Measurements from ENCODE around the gene PIP5K1C. TPM values are rescaled to one million over a fixed set of nuclear protein-coding genes. Genes with fewer than 3 reads are reported as not detected.

PIP5K1C gene
- polyA plus RNA-seq, 2 of the 4 experiments (the other 2 are of a cell fraction): 2.6 to 9.3 TPM

DNA sequence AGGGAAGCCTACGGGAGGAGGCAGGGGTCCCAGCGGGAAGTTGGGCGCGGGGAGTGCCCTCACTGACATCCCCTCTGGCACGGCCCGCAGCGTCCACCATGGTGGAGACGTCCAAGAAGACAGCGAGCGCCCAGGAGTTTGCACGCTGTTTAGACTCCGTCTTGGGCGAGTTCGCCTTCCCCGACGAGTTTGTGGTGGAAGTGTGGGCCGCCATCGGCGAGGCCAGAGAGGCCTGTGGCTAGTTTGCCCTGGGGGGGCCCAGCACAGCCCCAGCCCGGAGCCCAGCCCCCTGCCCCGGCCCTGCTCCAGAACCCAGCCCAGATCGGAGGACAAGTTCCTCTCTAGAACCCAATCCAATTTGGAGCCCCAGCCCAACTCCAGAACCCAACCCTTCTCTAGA, 110.3 kb downstream of the PIP5K1C start:
- TF ChIP-seq HOXB5 (CRISPR knock-in tag; IDR thresholded peaks at IDR 0.05) (no peak), ZC3H11A (IDR thresholded peaks at IDR 0.05) (no peak), CEBPB (IDR thresholded peaks at IDR 0.05) (no peak), RFX5 (IDR thresholded peaks at IDR 0.05) (no peak), JUNB (IDR thresholded peaks at IDR 0.05) (no peak)
- TF ChIP-seq, protein P1, sequence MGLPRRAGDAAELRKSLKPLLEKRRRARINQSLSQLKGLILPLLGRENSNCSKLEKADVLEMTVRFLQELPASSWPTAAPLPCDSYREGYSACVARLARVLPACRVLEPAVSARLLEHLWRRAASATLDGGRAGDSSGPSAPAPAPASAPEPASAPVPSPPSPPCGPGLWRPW (IDR thresholded peaks at IDR 0.05): no peak
- TF ChIP-seq, protein P2, sequence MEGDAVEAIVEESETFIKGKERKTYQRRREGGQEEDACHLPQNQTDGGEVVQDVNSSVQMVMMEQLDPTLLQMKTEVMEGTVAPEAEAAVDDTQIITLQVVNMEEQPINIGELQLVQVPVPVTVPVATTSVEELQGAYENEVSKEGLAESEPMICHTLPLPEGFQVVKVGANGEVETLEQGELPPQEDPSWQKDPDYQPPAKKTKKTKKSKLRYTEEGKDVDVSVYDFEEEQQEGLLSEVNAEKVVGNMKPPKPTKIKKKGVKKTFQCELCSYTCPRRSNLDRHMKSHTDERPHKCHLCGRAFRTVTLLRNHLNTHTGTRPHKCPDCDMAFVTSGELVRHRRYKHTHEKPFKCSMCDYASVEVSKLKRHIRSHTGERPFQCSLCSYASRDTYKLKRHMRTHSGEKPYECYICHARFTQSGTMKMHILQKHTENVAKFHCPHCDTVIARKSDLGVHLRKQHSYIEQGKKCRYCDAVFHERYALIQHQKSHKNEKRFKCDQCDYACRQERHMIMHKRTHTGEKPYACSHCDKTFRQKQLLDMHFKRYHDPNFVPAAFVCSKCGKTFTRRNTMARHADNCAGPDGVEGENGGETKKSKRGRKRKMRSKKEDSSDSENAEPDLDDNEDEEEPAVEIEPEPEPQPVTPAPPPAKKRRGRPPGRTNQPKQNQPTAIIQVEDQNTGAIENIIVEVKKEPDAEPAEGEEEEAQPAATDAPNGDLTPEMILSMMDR (IDR thresholded peaks at IDR 0.05): no peak
- Histone ChIP-seq H3K4me2 (no peak overlapping the region), H3K9me3 (peaks cover 8% of the 10 kb centered on the region; the same call in 2 of the 3 replicates), H3K27ac (no peak overlapping the region), H3K4me1 (peaks cover 11% of the 10 kb centered on the region; the same call in 1 of the 3 replicates), H3K4me3 (no peak overlapping the region)
- no peak for FAIRE-seq
- ATAC-seq: no peak
- POLR2A ChIA-PET: no interaction called here
- 84% methylated on average over 18 of the region's 22 CpGs for WGBS (ENCODE audit: missing lambda C conversion rate)
- DNase-seq (ENCODE audit: low read depth in 1 of 2, low spot score in 1 of 2): no peak
- CTCF ChIA-PET: interaction anchor here (1.8 kb wide), 1 partner anchor 11 kb away, joined by 4 read pairs; no protein-coding TSS in a partner anchor

DNA sequence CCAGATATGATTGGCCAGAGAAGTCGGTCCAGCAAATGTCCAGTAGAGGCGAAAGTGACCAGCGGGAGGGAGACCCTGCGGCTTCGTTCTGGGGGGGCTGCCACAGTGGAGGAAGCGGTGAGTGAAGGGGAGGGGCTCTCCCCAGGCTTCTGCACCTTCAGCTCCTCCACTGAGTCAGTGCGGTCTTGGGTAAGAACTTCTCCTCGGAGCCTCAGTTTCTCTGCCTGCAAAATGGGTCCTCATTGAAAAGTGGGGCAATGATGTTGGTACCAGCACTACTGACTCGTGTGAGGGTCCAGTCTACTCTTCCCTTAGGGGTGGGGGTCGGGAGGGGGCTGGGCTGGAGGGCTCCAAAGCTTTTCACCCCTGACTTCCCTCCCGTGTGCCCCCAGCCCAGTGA, 110.8 kb downstream of the PIP5K1C start:
- Histone ChIP-seq H3K27ac (no peak overlapping the region), H3K4me1 (peaks cover 11% of the 10 kb centered on the region; the same call in 1 of the 3 replicates), H3K4me3 (no peak overlapping the region), H3K4me2 (no peak overlapping the region), H3K9me3 (peaks cover 8% of the 10 kb centered on the region; the same call in 2 of the 3 replicates)
- no peak for DNase-seq (ENCODE audit: low read depth in 1 of 2, low spot score in 1 of 2)
- FAIRE-seq: no peak
- TF ChIP-seq, protein P3, sequence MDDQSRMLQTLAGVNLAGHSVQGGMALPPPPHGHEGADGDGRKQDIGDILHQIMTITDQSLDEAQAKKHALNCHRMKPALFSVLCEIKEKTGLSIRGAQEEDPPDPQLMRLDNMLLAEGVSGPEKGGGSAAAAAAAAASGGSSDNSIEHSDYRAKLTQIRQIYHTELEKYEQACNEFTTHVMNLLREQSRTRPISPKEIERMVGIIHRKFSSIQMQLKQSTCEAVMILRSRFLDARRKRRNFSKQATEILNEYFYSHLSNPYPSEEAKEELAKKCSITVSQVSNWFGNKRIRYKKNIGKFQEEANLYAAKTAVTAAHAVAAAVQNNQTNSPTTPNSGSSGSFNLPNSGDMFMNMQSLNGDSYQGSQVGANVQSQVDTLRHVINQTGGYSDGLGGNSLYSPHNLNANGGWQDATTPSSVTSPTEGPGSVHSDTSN (IDR thresholded peaks at IDR 0.05): no peak
- TF ChIP-seq FOSL2 (IDR thresholded peaks at IDR 0.05) (no peak), FOSL2 (CRISPR knock-in tag; IDR thresholded peaks at IDR 0.05) (no peak), GATA3 (IDR thresholded peaks at IDR 0.05; ENCODE audit: borderline replicate concordance) (no peak), JUNB (IDR thresholded peaks at IDR 0.05) (no peak), SMC3 (IDR thresholded peaks at IDR 0.05) (no peak), EHMT2 (IDR thresholded peaks at IDR 0.05; ENCODE audit: low read depth) (no peak)
- TF ChIP-seq, protein P1 (IDR thresholded peaks at IDR 0.05): no peak
- TF ChIP-seq, protein P2 (IDR thresholded peaks at IDR 0.05): no peak
- TF ChIP-seq, protein P4, sequence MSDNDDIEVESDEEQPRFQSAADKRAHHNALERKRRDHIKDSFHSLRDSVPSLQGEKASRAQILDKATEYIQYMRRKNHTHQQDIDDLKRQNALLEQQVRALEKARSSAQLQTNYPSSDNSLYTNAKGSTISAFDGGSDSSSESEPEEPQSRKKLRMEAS (IDR thresholded peaks at IDR 0.05): no peak
- TF ChIP-seq, protein P5, sequence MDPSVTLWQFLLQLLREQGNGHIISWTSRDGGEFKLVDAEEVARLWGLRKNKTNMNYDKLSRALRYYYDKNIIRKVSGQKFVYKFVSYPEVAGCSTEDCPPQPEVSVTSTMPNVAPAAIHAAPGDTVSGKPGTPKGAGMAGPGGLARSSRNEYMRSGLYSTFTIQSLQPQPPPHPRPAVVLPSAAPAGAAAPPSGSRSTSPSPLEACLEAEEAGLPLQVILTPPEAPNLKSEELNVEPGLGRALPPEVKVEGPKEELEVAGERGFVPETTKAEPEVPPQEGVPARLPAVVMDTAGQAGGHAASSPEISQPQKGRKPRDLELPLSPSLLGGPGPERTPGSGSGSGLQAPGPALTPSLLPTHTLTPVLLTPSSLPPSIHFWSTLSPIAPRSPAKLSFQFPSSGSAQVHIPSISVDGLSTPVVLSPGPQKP (IDR thresholded peaks at IDR 0.05; ENCODE audit: low read depth, low read length): no peak
- no peak for ATAC-seq
- ChIA-PET CTCF (interaction anchor here (1.1 to 1.8 kb wide), 3 partner anchors 10 to 45 kb away, joined by 3 to 4 read pairs (median 3); no protein-coding TSS in a partner anchor), POLR2A (no interaction called here)
- 64% methylated on average over 10 of the region's 11 CpGs for WGBS (ENCODE audit: missing lambda C conversion rate)

Measured in A549 (cell line).